Activated CD4-positive, alpha-beta T cell treated with anti-CD3 and anti-CD28 coated beads for 36 hours (primary cell): ENCODE data around the gene FASTKD3. TPM values are rescaled to one million over a fixed set of nuclear protein-coding genes. Genes with fewer than 3 reads are reported as not detected.
A peak's percentile ranks its signal among the peaks of the same experiment; 100 is the strongest.
"Not testable (repeated sequence)": the region's sequence is repeated elsewhere in the genome, so short reads cannot be mapped to it uniquely, and the experiment has no call there.

Source experiments
- ATAC-seq: fragments of 200-7000 bp; cut with Tn5 transposase; one replicate; pipeline ENCODE4 v1.10.0; 2021; ENCODE audit warnings: mild to moderate bottlenecking, moderate library complexity
- CTCF ChIA-PET: fragments of 350-600 bp; sonication (Branson Sonifier 250); formaldehyde crosslinking; loops from one replicate; lab custom pipeline; 2021; ENCODE audit warnings: antibody characterized with exemption; lab: Charles Lee
- POLR2A ChIA-PET: fragments of 350-600 bp; sonication (Branson Sonifier 250); formaldehyde crosslinking; loops from one replicate; lab custom pipeline; 2021; ENCODE audit warnings: antibody characterized with exemption, inconsistent platforms; lab: Charles Lee
- DNase-seq: peaks from one replicate; pipeline ENCODE4 v3.0.0-alpha.2; 2020
- H3K27ac Mint-ChIP-seq: one replicate; pipeline ENCODE4 v1.8.0; 2021; ENCODE audit warnings: mixed read lengths
- H3K27me3 Mint-ChIP-seq: one replicate; pipeline ENCODE4 v1.8.0; 2021; ENCODE audit warnings: mixed read lengths
- H3K36me3 Mint-ChIP-seq: one replicate; pipeline ENCODE4 v1.8.0; 2021; ENCODE audit warnings: low read depth, mixed read lengths
- H3K4me1 Mint-ChIP-seq: one replicate; pipeline ENCODE4 v1.8.0; 2021; ENCODE audit warnings: mixed read lengths
- H3K4me3 Mint-ChIP-seq: one replicate; pipeline ENCODE4 v1.8.0; 2021; ENCODE audit warnings: mild to moderate bottlenecking, moderate library complexity, mixed read lengths
- H3K9me3 Mint-ChIP-seq: one replicate; pipeline ENCODE4 v1.8.0; 2021; ENCODE audit warnings: low read depth, mixed read lengths
- intact Hi-C, 2 experiments: fragments of 100-400 bp; cut with DNase I in 1 of 2; cut with micrococcal nuclease in 1 of 2; formaldehyde crosslinking; loops; one replicate each; pipeline versions ENCODE4 v1.14.2 to v1.15.1; 2022 to 2024; cut with DNase I, micrococcal nuclease
- total RNA-seq, 2 experiments: library from RNA; stranded (reverse); gene quantifications; one replicate each; pipeline ENCODE4 v1.2.3, GENCODE V29; 2021

The FASTKD3 gene, protein sequence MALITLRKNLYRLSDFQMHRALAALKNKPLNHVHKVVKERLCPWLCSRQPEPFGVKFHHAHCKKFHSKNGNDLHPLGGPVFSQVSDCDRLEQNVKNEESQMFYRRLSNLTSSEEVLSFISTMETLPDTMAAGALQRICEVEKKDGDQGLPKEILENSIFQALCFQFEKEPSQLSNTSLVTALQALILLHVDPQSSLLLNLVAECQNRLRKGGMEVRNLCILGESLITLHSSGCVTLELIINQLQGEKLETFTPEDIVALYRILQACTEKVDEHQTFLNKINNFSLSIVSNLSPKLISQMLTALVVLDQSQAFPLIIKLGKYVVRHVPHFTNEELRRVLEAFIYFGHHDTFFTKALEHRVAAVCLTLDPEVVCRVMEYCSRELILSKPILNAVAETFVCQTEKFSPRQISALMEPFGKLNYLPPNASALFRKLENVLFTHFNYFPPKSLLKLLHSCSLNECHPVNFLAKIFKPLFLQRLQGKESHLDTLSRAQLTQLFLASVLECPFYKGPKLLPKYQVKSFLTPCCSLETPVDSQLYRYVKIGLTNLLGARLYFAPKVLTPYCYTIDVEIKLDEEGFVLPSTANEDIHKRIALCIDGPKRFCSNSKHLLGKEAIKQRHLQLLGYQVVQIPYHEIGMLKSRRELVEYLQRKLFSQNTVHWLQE
- 1 to 10 TPM; 9.2 to 9.6 TPM for total RNA-seq

DNA sequence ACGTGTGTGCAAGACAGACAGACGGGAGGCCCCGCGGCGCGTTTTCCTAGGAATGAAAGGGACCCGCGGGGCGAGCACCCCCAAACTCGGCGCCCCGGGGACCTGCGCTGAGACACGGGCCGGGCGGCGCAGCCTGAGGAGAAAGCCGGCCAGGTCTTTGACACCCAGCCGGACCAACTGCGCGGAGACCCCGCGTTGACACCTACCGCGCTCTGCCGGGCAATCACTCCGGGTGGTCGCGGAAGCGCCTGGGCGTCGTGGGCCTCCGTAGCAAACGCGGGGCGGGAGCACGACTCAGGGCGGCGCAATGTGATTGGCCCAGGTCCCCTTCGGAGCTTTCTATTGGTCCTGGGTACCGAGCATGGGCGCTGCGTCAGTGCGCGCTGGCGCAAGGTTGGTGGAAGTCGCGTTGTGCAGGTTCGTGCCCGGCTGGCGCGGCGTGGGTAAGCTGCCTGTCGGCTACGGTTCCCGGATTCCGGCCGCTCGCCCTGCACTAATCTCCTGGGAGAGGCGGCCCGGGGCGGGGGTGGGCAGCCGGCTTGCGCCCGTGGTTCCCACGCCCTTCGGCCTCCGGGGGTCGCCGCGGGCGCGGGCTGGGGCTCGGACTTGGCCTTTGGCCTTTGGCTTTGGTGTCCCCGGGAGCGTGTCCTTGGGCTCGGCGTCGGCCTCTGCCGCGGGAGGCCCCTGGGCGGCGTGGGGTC lies at the start of gene FASTKD3, which contains the start of gene MTRR:
TSS of gene FASTKD3 (minus strand) at position 259 of the 701 bp plus-strand sequence. CDS start 948 bp downstream, outside the sequence.
TSS of gene MTRR (plus strand) at position 376 of the 701 bp plus-strand sequence. CDS start 1,647 bp downstream, outside the sequence.
- peaks cover 40% of the 10 kb centered on the region for H3K36me3 Mint-ChIP-seq
- H3K27ac Mint-ChIP-seq = peak within 1 kb of the TSS; percentile 95

DNA sequence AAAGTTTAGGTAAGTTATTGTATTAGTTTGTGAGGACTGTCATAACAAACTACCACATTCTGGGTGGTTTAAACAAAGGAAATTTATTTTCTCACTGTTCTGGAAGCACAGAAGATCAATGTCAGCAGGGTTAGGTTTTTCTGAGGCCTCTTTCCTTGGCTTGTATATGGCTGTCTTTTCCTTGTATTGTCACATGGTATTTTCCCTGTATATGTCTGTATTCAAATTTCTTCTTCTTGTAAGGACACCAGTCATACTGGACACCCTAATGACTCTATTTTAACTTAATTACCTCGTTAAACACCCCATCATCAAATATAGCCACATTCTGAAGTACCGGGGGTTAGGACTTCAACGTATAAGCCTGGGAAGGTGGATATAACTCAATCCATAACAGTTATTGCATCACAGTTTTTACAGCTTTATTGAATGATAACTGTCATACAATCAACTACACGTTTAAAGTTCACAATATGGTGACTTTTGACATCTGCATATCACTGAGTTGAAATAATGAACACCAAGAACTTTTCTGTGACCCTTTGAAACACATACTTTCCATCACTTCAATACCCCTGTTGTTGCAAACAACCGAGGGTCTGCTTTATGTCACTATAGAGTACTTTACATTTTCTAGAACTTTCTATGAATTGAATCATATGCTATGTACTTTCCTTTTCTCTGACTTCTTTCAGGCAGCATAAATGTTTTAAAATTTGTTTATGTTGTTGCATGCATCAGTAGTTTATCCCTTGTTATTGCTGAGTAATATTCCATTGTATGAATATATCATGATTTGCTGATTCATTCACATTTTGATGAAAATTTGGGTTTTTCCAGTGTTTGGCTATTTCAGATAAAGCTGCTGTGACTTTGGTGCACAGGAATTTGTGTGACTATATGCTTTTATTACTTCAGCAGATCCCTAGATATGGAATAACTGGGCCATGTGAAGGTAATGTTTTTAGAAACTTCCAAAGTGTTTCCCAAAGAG lies 48.6 kb upstream of the FASTKD3 start:
- no peak overlapping the region for H3K27ac Mint-ChIP-seq
- intact Hi-C loops = no loop called here
- CTCF ChIA-PET = interaction anchor here (1.5 kb wide), 1 partner anchor 10 kb away, joined by 4 read pairs; no protein-coding TSS in a partner anchor
- POLR2A ChIA-PET = no interaction called here
- H3K4me3 Mint-ChIP-seq = no peak overlapping the region
- DNase-seq = no peak
- no peaks in the 10 kb centered on the region for H3K4me1 Mint-ChIP-seq
- ATAC-seq = no peak
- H3K36me3 Mint-ChIP-seq = peaks cover 4% of the 10 kb centered on the region
- peaks cover 7% of the 10 kb centered on the region for H3K27me3 Mint-ChIP-seq
- peaks cover 12% of the 10 kb centered on the region for H3K9me3 Mint-ChIP-seq

More for the DNA sequence above, at the start of gene FASTKD3, which contains the start of gene MTRR:
- Mint-ChIP-seq H3K9me3 (no peaks in the 10 kb centered on the region), H3K4me1 (peaks cover 68% of the 10 kb centered on the region), H3K27me3 (no peaks in the 10 kb centered on the region), H3K4me3 (peak within 1 kb of the TSS; percentile 94)
- CTCF ChIA-PET = interaction anchor here (0.6 to 5.0 kb wide), 4 partner anchors 9 to 18 kb away, joined by 3 to 21 read pairs (median 6); no protein-coding TSS in a partner anchor
- POLR2A ChIA-PET = interaction anchor here (0.5 to 1.7 kb wide), 6 partner anchors 8 to 18 kb away, joined by 3 to 9 read pairs (median 4); partner anchors contain the start of gene CFAP90
- intact Hi-C loops = loop anchor here (1.0 to 10.0 kb wide), 10 partner anchors 9 to 1492 kb away; partner anchors contain the start of genes NSUN2 (in 2 of the 2), SRD5A1 (in 2 of the 2), TENT4A (in 2 of the 2) and CFAP90 (in 1 of the 2)
- ATAC-seq (peak; percentile 99), DNase-seq (peak; percentile 93)

DNA sequence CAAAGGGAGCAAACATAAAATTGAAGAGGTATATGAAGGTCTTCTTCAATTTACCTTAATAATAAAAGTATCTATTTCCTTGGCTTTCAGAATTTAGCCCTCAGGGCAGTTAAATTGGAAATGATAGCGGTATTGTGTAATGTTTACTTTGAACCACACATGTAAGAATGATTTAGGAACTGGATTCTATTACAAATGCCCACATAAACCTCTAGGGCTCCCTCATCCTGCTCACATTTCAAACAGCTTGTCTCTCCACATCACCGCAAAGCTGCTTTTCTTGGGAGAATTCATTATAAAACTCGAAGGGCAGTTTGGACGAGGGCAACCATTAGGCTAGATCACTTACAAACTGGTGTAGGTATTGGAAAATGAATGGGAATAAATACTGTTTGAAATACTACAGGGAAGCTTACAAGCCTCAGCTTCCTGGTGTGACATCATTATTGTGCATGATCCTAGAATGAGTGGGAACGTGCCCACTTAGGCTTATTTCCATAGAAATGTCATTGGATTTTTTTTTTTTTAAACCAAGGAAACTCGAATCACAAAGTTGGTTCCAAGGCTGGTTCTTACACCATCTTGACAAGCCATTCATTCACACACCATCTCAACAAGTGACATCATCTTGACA lies 47.5 kb upstream of the FASTKD3 start:
- Mint-ChIP-seq H3K27ac (no peak overlapping the region), H3K36me3 (peaks cover 13% of the 10 kb centered on the region)
- CTCF ChIA-PET = no interaction called here

DNA sequence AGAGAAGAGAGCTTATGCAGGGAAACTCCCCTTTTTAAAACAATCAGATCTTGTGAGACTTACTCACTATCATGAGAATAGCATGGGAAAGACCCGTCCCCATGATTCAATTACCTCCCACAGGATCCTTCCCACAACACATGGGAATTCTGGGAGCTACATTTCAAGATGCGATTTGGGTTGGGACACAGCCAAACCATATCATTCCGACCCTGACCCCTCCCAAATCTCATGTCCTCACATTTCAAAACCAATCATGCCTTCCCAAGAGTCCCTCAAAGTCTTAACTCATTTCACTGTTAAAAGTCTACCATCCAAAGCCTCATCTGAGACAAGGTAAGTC lies 42.6 kb upstream of the FASTKD3 start:
- peaks cover 42% of the 10 kb centered on the region for H3K9me3 Mint-ChIP-seq
- POLR2A ChIA-PET, intact Hi-C loops, DNase-seq, H3K27ac Mint-ChIP-seq, ATAC-seq, H3K4me1 Mint-ChIP-seq, H3K27me3 Mint-ChIP-seq, H3K4me3 Mint-ChIP-seq: not testable (repeated sequence)
- peaks cover 52% of the 10 kb centered on the region for H3K36me3 Mint-ChIP-seq
- CTCF ChIA-PET = interaction anchor here (1.3 kb wide), 1 partner anchor 24 kb away, joined by 3 read pairs; no protein-coding TSS in a partner anchor

More for the DNA sequence above, 47.5 kb upstream of the FASTKD3 start:
- intact Hi-C loops = no loop called here
- ATAC-seq (no peak), DNase-seq (no peak)
- Mint-ChIP-seq H3K4me1 (no peaks in the 10 kb centered on the region), H3K9me3 (peaks cover 20% of the 10 kb centered on the region), H3K27me3 (peaks cover 7% of the 10 kb centered on the region), H3K4me3 (no peak overlapping the region)
- POLR2A ChIA-PET = no interaction called here

DNA sequence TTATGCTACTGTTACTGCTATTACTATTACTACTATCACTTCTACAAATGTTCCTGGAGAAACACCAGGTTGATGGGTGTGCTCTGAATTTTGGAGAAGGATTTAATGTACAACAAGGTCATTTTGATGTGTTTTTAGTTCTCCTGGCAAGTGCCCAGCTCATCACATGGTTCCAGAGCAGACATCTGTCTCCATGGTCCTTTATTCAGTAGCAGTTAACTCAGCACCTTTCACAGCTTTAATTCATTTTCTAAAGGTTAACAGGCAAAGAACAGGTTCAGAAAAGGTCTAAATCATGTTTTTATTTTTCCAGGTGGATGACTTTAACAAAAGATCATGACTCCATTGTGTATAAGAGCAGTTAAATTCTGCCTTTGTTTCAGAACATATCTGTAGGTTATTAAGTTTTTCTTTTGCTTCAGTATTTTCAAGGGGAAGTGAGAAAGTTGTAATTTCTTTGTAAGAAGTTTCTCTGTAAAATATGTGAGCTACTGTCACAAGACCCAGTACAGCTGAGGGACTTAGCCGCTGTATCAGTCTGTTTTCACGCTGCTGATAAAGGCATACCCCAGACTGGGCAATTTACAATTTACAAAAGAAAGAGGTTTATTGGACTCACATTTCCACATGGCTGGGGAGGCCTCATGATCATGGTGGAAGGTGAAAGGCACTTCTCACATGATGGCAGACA lies 42.1 kb upstream of the FASTKD3 start:
- intact Hi-C loops = no loop called here
- no peaks in the 10 kb centered on the region for H3K4me1 Mint-ChIP-seq
- H3K36me3 Mint-ChIP-seq = peaks cover 54% of the 10 kb centered on the region
- no peak for DNase-seq
- peaks cover 2% of the 10 kb centered on the region for H3K27me3 Mint-ChIP-seq
- POLR2A ChIA-PET = interaction anchor here (0.5 kb wide), 1 partner anchor 60 kb away, joined by 3 read pairs; the partner anchor contains the start of gene CFAP90
- H3K27ac Mint-ChIP-seq = no peak overlapping the region
- H3K4me3 Mint-ChIP-seq = no peak overlapping the region
- CTCF ChIA-PET = interaction anchor here (1.0 to 1.3 kb wide), 2 partner anchors 13 to 23 kb away, joined by 3 to 6 read pairs; no protein-coding TSS in a partner anchor
- peaks cover 42% of the 10 kb centered on the region for H3K9me3 Mint-ChIP-seq
- no peak for ATAC-seq

DNA sequence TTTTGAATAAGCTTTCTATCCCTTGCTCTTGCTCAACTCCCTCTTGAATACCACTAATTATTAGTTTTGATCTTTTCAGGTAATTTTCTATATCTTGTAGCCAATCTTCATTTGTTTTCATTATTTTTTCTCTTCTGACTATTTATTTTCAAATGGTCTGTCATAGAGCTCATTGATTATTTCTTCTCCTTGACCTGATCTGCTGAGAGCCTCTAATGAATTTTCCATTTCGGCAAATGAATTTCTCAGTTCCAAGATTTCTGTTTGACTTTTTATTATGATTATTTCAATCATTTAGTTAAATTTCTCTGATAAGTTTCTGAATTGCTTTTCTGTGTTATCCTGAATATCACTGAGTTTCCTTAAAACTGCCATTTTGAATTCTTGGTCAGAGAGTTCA lies 39.5 kb upstream of the FASTKD3 start:
- POLR2A ChIA-PET = no interaction called here
- ATAC-seq (no peak), DNase-seq (no peak)
- CTCF ChIA-PET = no interaction called here
- Mint-ChIP-seq H3K4me3 (no peak overlapping the region), H3K36me3 (peaks cover 79% of the 10 kb centered on the region), H3K9me3 (peaks cover 45% of the 10 kb centered on the region), H3K27me3 (no peaks in the 10 kb centered on the region), H3K4me1 (peaks cover 11% of the 10 kb centered on the region), H3K27ac (no peak overlapping the region)
- intact Hi-C loops = loop anchor here in 1 of 2 experiments (10.0 kb wide), 1 partner anchor 546 kb away; no protein-coding TSS in a partner anchor

DNA sequence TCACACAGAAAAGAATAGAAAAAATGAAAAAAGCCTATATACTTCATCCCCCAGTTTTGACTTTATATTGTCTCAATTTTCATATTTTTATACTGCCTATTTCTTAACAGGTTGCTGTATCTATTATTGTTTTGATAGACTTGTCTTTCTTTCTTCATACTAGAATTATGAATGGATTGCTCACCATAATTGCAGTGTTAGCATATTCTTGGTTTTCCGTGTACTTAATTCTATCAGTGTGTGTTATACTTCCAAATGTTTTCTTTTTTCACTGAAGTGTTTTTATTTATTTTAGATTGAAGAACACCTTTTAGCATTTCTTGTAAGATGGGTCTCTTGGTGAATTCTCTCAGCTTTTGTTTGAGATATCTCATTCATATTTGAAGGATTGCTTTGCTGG lies 38.8 kb upstream of the FASTKD3 start:
- H3K4me1 Mint-ChIP-seq = peaks cover 17% of the 10 kb centered on the region
- H3K36me3 Mint-ChIP-seq = peaks cover 82% of the 10 kb centered on the region
- H3K27me3 Mint-ChIP-seq = no peaks in the 10 kb centered on the region
- no peak overlapping the region for H3K27ac Mint-ChIP-seq
- POLR2A ChIA-PET = no interaction called here
- intact Hi-C loops = loop anchor here in 1 of 2 experiments (10.0 kb wide), 1 partner anchor 547 kb away; no protein-coding TSS in a partner anchor
- no peak overlapping the region for H3K4me3 Mint-ChIP-seq
- ATAC-seq = no peak
- peaks cover 38% of the 10 kb centered on the region for H3K9me3 Mint-ChIP-seq
- DNase-seq = no peak
- CTCF ChIA-PET = no interaction called here

DNA sequence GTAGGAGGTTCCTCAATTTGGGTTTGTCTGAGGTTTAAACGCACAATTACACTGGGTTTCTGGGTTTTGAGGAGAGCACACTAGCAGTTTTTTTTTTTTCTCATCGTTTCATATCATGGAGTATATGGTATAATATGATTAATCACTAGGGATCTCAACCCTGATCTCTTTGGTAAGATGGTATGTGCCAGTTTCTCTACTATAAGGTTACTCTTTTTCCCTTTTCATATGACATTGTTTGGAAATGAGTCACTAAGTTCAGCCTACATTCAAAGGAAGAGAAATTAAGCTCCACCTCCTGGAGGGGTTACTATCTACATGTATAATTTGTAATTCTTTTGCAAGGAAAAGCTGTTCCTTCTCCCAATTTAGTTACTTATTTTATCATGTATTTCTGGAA lies 35.3 kb upstream of the FASTKD3 start:
- CTCF ChIA-PET = interaction anchor here (1.2 kb wide), 1 partner anchor 15 kb away, joined by 3 read pairs; no protein-coding TSS in a partner anchor
- intact Hi-C loops = loop anchor here in 1 of 2 experiments (10.0 kb wide), 1 partner anchor 551 kb away; no protein-coding TSS in a partner anchor
- peaks cover 28% of the 10 kb centered on the region for H3K4me1 Mint-ChIP-seq
- DNase-seq = no peak
- peak; percentile 90 for ATAC-seq
- peaks cover 23% of the 10 kb centered on the region for H3K9me3 Mint-ChIP-seq
- H3K36me3 Mint-ChIP-seq = peaks cover 80% of the 10 kb centered on the region
- H3K27me3 Mint-ChIP-seq = no peaks in the 10 kb centered on the region
- POLR2A ChIA-PET = no interaction called here
- peak overlapping the region; percentile 47 for H3K27ac Mint-ChIP-seq
- no peak overlapping the region for H3K4me3 Mint-ChIP-seq
